HepG2 (cell line): Measurements from ENCODE around the gene ZNF503. TPM values are rescaled to one million over a fixed set of nuclear protein-coding genes. Genes with fewer than 3 reads are reported as not detected.
A peak's percentile ranks its signal among the peaks of the same experiment; 100 is the strongest.

ENCODE experiments used
- ATF1 ChIP-seq: IDR thresholded peaks from 2 replicates; pipeline ENCODE4 v1.6.1; 2016; ENCODE audit warnings: mild to moderate bottlenecking, control low read depth
- CBFB ChIP-seq: sonication (generic); formaldehyde crosslinking; IDR thresholded peaks from 2 replicates; pipeline ENCODE4 v1.4.0; 2020; ENCODE audit warnings: missing genetic modification reagents
- CCDC6 ChIP-seq: sonication (generic); formaldehyde crosslinking; IDR thresholded peaks from 2 replicates; pipeline ENCODE4 v1.8.1; 2022; ENCODE audit warnings: mild to moderate bottlenecking, missing genetic modification reagents, moderate library complexity
- CENPX ChIP-seq: sonication (generic); formaldehyde crosslinking; IDR thresholded peaks from 2 replicates; pipeline ENCODE4 v1.9.0; 2021; ENCODE audit warnings: mild to moderate bottlenecking, missing genetic modification reagents, moderate library complexity
- KLF12 ChIP-seq: sonication (generic); formaldehyde crosslinking; IDR thresholded peaks from 2 replicates; pipeline ENCODE4 v1.4.0; 2020; ENCODE audit warnings: missing genetic modification reagents, borderline replicate concordance
- MEIS2 ChIP-seq: sonication (generic); formaldehyde crosslinking; IDR thresholded peaks from 2 replicates; pipeline ENCODE4 v1.9.0; 2021; ENCODE audit warnings: mild to moderate bottlenecking, missing genetic modification reagents
- MTF1 ChIP-seq: sonication (generic); formaldehyde crosslinking; IDR thresholded peaks from 2 replicates; pipeline ENCODE4 v1.5.0; 2020; ENCODE audit warnings: missing genetic modification reagents
- NR2F1 ChIP-seq, 2 experiments: fragments of 450-650 bp in 1 of 2; formaldehyde crosslinking in 1 of 2; IDR thresholded peaks; 2 replicates each; pipeline versions ENCODE4 v1.5.0 to v1.6.1; 2016 to 2020; ENCODE audit warnings: mild to moderate bottlenecking in 1 of 2, missing compliant biosample characterization in 1 of 2, missing genetic modification reagents in 1 of 2, moderate library complexity in 1 of 2
- RBFOX2 ChIP-seq: fragments of 200-400 bp; formaldehyde crosslinking; IDR thresholded peaks from 2 replicates; pipeline ENCODE4 v1.6.1; 2017; ENCODE audit warnings: low read depth, mild to moderate bottlenecking, low read length
- RELA ChIP-seq: sonication (generic); formaldehyde crosslinking; IDR thresholded peaks from 2 replicates; pipeline ENCODE4 v1.4.0; 2020; ENCODE audit warnings: missing genetic modification reagents
- SP140L ChIP-seq: sonication (generic); formaldehyde crosslinking; IDR thresholded peaks from 2 replicates; pipeline ENCODE4 v1.4.0; 2020; ENCODE audit warnings: missing genetic modification reagents, borderline replicate concordance
- TFDP2 ChIP-seq: sonication (generic); formaldehyde crosslinking; IDR thresholded peaks from 2 replicates; pipeline ENCODE4 v1.4.0; 2020; ENCODE audit warnings: missing genetic modification reagents
- TMF1 ChIP-seq: sonication (generic); formaldehyde crosslinking; IDR thresholded peaks from 2 replicates; pipeline ENCODE4 v1.8.1; 2022; ENCODE audit warnings: low read depth, missing genetic modification reagents
- ZFP82 ChIP-seq: sonication (generic); formaldehyde crosslinking; IDR thresholded peaks from 2 replicates; pipeline ENCODE4 v1.5.1; 2020; ENCODE audit warnings: mild to moderate bottlenecking, missing genetic modification reagents, borderline replicate concordance
- ZKSCAN5 ChIP-seq: sonication (generic); formaldehyde crosslinking; IDR thresholded peaks from 2 replicates; pipeline ENCODE4 v1.5.1; 2020; ENCODE audit warnings: mild to moderate bottlenecking, missing genetic modification reagents
- ZNF12 ChIP-seq: sonication (generic); formaldehyde crosslinking; IDR thresholded peaks from 2 replicates; pipeline ENCODE4 v1.5.0; 2020; ENCODE audit warnings: missing genetic modification reagents
- ZNF839 ChIP-seq: sonication (generic); formaldehyde crosslinking; IDR thresholded peaks from 2 replicates; pipeline ENCODE4 v1.4.0; 2020; ENCODE audit warnings: missing genetic modification reagents, mild to moderate bottlenecking, borderline replicate concordance
- polyA plus RNA-seq, 8 experiments: library from polyadenylated mRNA; depleted of rRNA in 3 of 8; stranded (reverse) in 7 of 8; unstranded in 1 of 8; fragments of >200 nt; fragmentation: Illumina TruSeq in 4 of 8; extraction: Trizol in 4 of 8; gene quantifications; 2 replicates each; pipeline versions ENCODE4 v1.2.1 to v1.2.3, GENCODE V29; 2011 to 2016; ENCODE audit warnings: low read depth in 4 of 8, missing spikeins in 1 of 8, mixed read lengths in 1 of 8; ENCODE audit not compliant: insufficient read depth in 1 of 8
- total RNA-seq, 5 experiments: library from RNA; depleted of rRNA; stranded (reverse); fragments of >200 nt; fragmentation: Illumina TruSeq; extraction: Trizol; gene quantifications; 2 replicates each; pipeline ENCODE4 v1.2.3, GENCODE V29; 2016; ENCODE audit warnings: low read depth in 1 of 5
- TF ChIP-seq, protein P1 (sequence below): sonication (generic); formaldehyde crosslinking; IDR thresholded peaks from 2 replicates; pipeline ENCODE4 v1.4.0; 2020; ENCODE audit warnings: mild to moderate bottlenecking, missing genetic modification reagents
- TF ChIP-seq, protein P2 (sequence below), 2 experiments: sonication (generic) in 1 of 2; formaldehyde crosslinking in 1 of 2; IDR thresholded peaks; 2 replicates each; pipeline versions ENCODE4 v1.4.0 to v1.6.1; 2016 to 2020; ENCODE audit warnings: borderline replicate concordance in 1 of 2, low read depth in 1 of 2, mild to moderate bottlenecking in 1 of 2, missing genetic modification reagents in 1 of 2
- TF ChIP-seq, protein P3 (sequence below): IDR thresholded peaks from 2 replicates; pipeline ENCODE4 v1.6.1; 2016; ENCODE audit warnings: missing genetic modification reagents, missing compliant biosample characterization
- TF ChIP-seq, protein P4 (sequence below): sonication (generic); formaldehyde crosslinking; IDR thresholded peaks from 2 replicates; pipeline ENCODE4 v1.9.0; 2022; ENCODE audit warnings: low read depth, missing genetic modification reagents

Gene ZNF503
- total and polyA plus RNA-seq, 2 of the 13 experiments (the other 11 are each of a cell fraction or from before 2014, with no cell fraction given) = 2.7 to 8.3 TPM

GRCh38 chr10:75404815-75405597 is 3.4 kb upstream of the ZNF503 start (continued):
- TF ChIP-seq, protein P1, sequence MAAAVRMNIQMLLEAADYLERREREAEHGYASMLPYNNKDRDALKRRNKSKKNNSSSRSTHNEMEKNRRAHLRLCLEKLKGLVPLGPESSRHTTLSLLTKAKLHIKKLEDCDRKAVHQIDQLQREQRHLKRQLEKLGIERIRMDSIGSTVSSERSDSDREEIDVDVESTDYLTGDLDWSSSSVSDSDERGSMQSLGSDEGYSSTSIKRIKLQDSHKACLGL (CRISPR knock-in tag) = peak; percentile 41; the same call in 1 of the 2 replicates
- TF ChIP-seq ATF1 (peak; percentile 47; the same call in 1 of the 2 replicates), NR2F1 (CRISPR knock-in tag; IDR thresholded peaks at IDR 0.05) (no peak), RELA (no peak), MEIS2 (peak; percentile 99), SP140L (CRISPR knock-in tag) (no peak), KLF12 (CRISPR knock-in tag) (peak; percentile 76; the same call in 1 of the 2 replicates), TFDP2 (CRISPR knock-in tag) (peak; percentile 85), TMF1 (peak; percentile 47; the same call in 1 of the 2 replicates), ZNF839 (CRISPR knock-in tag) (no peak), ZNF12 (CRISPR knock-in tag) (0 out of 2 replicates have a peak, but pooled peaks have one; percentile 32), MTF1 (CRISPR knock-in tag) (peak; percentile 76; the same call in 1 of the 2 replicates), RBFOX2 (peak; percentile 71), CBFB (CRISPR knock-in tag) (peak; percentile 70), ZFP82 (CRISPR knock-in tag) (peak; percentile 20; the same call in 1 of the 2 replicates), CENPX (CRISPR knock-in tag) (no peak), ZKSCAN5 (no peak), CCDC6 (CRISPR knock-in tag) (no peak)
- TF ChIP-seq, protein P2, sequence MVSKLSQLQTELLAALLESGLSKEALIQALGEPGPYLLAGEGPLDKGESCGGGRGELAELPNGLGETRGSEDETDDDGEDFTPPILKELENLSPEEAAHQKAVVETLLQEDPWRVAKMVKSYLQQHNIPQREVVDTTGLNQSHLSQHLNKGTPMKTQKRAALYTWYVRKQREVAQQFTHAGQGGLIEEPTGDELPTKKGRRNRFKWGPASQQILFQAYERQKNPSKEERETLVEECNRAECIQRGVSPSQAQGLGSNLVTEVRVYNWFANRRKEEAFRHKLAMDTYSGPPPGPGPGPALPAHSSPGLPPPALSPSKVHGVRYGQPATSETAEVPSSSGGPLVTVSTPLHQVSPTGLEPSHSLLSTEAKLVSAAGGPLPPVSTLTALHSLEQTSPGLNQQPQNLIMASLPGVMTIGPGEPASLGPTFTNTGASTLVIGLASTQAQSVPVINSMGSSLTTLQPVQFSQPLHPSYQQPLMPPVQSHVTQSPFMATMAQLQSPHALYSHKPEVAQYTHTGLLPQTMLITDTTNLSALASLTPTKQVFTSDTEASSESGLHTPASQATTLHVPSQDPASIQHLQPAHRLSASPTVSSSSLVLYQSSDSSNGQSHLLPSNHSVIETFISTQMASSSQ (IDR thresholded peaks at IDR 0.05; ENCODE audit: low read depth) = peak; percentile 47; the same call in 1 of the 2 replicates
- TF ChIP-seq, protein P2 (CRISPR knock-in tag; IDR thresholded peaks at IDR 0.05; ENCODE audit: borderline replicate concordance) = peak; percentile 74; the same call in 1 of the 2 replicates
- TF ChIP-seq, protein P3, sequence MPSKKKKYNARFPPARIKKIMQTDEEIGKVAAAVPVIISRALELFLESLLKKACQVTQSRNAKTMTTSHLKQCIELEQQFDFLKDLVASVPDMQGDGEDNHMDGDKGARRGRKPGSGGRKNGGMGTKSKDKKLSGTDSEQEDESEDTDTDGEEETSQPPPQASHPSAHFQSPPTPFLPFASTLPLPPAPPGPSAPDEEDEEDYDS (CRISPR knock-in tag) = no peak
- TF ChIP-seq, protein P4, sequence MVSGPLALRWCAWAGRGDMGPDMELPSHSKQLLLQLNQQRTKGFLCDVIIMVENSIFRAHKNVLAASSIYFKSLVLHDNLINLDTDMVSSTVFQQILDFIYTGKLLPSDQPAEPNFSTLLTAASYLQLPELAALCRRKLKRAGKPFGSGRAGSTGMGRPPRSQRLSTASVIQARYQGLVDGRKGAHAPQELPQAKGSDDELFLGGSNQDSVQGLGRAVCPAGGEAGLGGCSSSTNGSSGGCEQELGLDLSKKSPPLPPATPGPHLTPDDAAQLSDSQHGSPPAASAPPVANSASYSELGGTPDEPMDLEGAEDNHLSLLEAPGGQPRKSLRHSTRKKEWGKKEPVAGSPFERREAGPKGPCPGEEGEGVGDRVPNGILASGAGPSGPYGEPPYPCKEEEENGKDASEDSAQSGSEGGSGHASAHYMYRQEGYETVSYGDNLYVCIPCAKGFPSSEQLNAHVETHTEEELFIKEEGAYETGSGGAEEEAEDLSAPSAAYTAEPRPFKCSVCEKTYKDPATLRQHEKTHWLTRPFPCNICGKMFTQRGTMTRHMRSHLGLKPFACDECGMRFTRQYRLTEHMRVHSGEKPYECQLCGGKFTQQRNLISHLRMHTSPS (CRISPR knock-in tag) = no peak
